Upper lobe of right lung (tissue), 1 donor: Measurements from ENCODE around the gene PCNX4. TPM values are rescaled to one million over a fixed set of nuclear protein-coding genes. Genes with fewer than 3 reads are reported as not detected.

Source experiments
- ATAC-seq: fragments of 200-7000 bp; cut with Tn5 transposase; one replicate; pipeline ENCODE4 v1.9.1; 2020; ENCODE audit warnings: mild to moderate bottlenecking, moderate library complexity
- DNase-seq: peaks from one replicate; pipeline ENCODE4 v3.0.0-alpha.2; 2020
- H3K27ac ChIP-seq: fragments of 200-600 bp; one replicate; pipeline ENCODE4 v1.8.0; 2022
- H3K27me3 ChIP-seq: fragments of 200-600 bp; one replicate; pipeline ENCODE4 v1.8.0; 2022; ENCODE audit warnings: mild to moderate bottlenecking
- H3K36me3 ChIP-seq: fragments of 200-600 bp; one replicate; pipeline ENCODE4 v1.8.0; 2022
- H3K4me1 ChIP-seq: fragments of 200-600 bp; one replicate; pipeline ENCODE4 v1.8.0; 2022
- H3K4me3 ChIP-seq: fragments of 200-600 bp; one replicate; pipeline ENCODE4 v1.8.0; 2022; ENCODE audit warnings: mild to moderate bottlenecking
- H3K9me3 ChIP-seq: fragments of 200-600 bp; one replicate; pipeline ENCODE4 v1.8.0; 2022
- intact Hi-C: fragments of 100-400 bp; cut with DNase I; formaldehyde crosslinking; loops from one replicate; pipeline ENCODE4 v1.11.0; 2022
- total RNA-seq: library from RNA; stranded (reverse); fragmentation: NEBNext Ultra II Directional; extraction: Animal tissue kit (Norgen Biotek cat#: 25700); gene quantifications from one replicate; pipeline ENCODE4 v1.2.1, GENCODE V29; 2021
- TF ChIP-seq, protein P1 (sequence below): fragments of 200-600 bp; IDR thresholded peaks from one replicate; pipeline ENCODE4 v1.8.0; 2022; ENCODE audit warnings: antibody characterized with exemption
- donor health status: DM: no; HTN: yes; CAD: no; lungs with severe emphysema.

PCNX4 gene
- total RNA-seq, 1 donor from 2014 or later = 39.9 TPM

DNA sequence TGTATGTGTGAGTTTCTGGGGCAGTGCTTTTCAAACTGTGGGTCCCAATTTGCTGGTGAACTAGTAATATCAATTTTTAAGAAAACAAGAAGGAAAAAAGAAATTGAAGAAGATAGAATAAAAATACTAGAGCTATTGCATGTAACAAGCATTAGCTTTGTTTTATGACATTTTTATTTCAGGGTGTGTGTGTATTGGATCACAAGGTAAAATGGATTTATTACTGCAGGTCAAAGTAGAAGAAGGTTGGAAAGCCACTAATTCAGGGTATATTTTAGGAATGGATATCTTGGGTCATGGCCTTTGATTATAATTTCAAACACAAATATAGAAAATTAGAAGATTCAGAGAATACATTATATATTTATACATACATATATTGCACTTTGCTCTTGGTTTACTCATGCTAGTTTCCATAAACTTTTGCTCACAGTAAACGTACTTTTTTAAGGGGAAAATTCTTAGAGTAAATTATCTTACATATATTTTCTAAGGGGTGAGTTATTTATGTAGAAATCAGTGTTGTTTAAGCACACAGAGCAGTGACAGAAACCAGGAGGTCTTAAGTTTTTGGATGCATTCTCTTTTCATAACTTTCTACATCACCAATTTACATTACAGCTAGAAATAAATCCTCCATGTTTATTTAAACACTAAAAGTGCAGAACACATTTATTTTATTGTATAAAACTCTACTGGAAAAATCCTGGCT lies 122.8 kb downstream of the PCNX4 start:
- intact Hi-C loops = no loop called here
- ATAC-seq (no peak), DNase-seq (no peak)

GRCh38 chr14:60215127-60215444 lies 123.4 kb downstream of the PCNX4 start:
- H3K4me1 ChIP-seq = no peaks in the 10 kb centered on the region
- no peaks in the 10 kb centered on the region for H3K36me3 ChIP-seq
- H3K27ac ChIP-seq = no peak overlapping the region
- intact Hi-C loops = no loop called here
- DNase-seq = no peak
- no peaks in the 10 kb centered on the region for H3K9me3 ChIP-seq
- H3K27me3 ChIP-seq = no peaks in the 10 kb centered on the region
- ATAC-seq = no peak
- TF ChIP-seq, protein P1, sequence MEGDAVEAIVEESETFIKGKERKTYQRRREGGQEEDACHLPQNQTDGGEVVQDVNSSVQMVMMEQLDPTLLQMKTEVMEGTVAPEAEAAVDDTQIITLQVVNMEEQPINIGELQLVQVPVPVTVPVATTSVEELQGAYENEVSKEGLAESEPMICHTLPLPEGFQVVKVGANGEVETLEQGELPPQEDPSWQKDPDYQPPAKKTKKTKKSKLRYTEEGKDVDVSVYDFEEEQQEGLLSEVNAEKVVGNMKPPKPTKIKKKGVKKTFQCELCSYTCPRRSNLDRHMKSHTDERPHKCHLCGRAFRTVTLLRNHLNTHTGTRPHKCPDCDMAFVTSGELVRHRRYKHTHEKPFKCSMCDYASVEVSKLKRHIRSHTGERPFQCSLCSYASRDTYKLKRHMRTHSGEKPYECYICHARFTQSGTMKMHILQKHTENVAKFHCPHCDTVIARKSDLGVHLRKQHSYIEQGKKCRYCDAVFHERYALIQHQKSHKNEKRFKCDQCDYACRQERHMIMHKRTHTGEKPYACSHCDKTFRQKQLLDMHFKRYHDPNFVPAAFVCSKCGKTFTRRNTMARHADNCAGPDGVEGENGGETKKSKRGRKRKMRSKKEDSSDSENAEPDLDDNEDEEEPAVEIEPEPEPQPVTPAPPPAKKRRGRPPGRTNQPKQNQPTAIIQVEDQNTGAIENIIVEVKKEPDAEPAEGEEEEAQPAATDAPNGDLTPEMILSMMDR = no peak
- H3K4me3 ChIP-seq = no peak overlapping the region

More for the DNA sequence above, 122.8 kb downstream of the PCNX4 start:
- Histone ChIP-seq H3K4me1 (no peaks in the 10 kb centered on the region), H3K4me3 (no peak overlapping the region), H3K9me3 (no peaks in the 10 kb centered on the region), H3K27ac (no peak overlapping the region), H3K36me3 (no peaks in the 10 kb centered on the region), H3K27me3 (no peaks in the 10 kb centered on the region)
- TF ChIP-seq, protein P1 = no peak

GRCh38 chr14:60215520-60216420 lies 124.0 kb downstream of the PCNX4 start:
- Histone ChIP-seq H3K4me1 (no peaks in the 10 kb centered on the region), H3K27me3 (no peaks in the 10 kb centered on the region), H3K36me3 (no peaks in the 10 kb centered on the region), H3K4me3 (no peak overlapping the region), H3K27ac (no peak overlapping the region), H3K9me3 (no peaks in the 10 kb centered on the region)
- no peak for ATAC-seq
- TF ChIP-seq, protein P1 = no peak
- intact Hi-C loops = no loop called here
- no peak for DNase-seq

DNA sequence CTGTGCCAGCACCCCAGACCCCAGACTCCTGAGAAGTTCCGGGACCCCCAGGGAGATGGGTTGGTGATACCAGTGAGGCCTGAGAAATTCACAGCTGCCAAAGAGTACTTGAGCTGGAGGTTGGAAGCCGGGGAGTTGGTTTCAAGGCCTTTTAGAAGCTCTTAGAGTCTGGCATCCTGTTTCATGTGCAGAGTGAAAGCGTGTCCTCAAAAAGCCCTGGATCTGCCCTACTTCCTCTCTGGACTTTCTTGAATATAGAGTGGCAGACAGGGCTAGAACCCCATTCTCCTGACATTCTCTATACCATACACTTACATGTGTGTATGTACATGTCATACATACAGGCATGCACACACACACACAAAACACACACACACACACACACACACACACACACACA lies 126.0 kb downstream of the PCNX4 start:
- Histone ChIP-seq H3K27ac (no peak overlapping the region), H3K36me3 (no peaks in the 10 kb centered on the region), H3K4me3 (no peak overlapping the region), H3K9me3 (no peaks in the 10 kb centered on the region), H3K4me1 (no peaks in the 10 kb centered on the region), H3K27me3 (no peaks in the 10 kb centered on the region)
- ATAC-seq (peak; percentile 37), DNase-seq (no peak)
- intact Hi-C loops = no loop called here
- TF ChIP-seq, protein P1 = no peak

Other genes starting within 250 kb of the PCNX4 start
- gene RTN1, start 221.1 kb upstream of the PCNX4 start, total RNA-seq = 9.6 TPM
- not detected for gene LRRC9, start 171.8 kb upstream of the PCNX4 start, total RNA-seq
- 69.3 TPM for gene DHRS7, start 73.5 kb downstream of the PCNX4 start, total RNA-seq
- 50.2 TPM for gene PPM1A, start 157.3 kb downstream of the PCNX4 start, total RNA-seq